Measurements from ENCODE around the gene PSMD1.
"Not testable (repeated sequence)": the region's sequence is repeated elsewhere in the genome, so short reads cannot be mapped to it uniquely, and the experiment has no call there.

The PSMD1 gene

DNA sequence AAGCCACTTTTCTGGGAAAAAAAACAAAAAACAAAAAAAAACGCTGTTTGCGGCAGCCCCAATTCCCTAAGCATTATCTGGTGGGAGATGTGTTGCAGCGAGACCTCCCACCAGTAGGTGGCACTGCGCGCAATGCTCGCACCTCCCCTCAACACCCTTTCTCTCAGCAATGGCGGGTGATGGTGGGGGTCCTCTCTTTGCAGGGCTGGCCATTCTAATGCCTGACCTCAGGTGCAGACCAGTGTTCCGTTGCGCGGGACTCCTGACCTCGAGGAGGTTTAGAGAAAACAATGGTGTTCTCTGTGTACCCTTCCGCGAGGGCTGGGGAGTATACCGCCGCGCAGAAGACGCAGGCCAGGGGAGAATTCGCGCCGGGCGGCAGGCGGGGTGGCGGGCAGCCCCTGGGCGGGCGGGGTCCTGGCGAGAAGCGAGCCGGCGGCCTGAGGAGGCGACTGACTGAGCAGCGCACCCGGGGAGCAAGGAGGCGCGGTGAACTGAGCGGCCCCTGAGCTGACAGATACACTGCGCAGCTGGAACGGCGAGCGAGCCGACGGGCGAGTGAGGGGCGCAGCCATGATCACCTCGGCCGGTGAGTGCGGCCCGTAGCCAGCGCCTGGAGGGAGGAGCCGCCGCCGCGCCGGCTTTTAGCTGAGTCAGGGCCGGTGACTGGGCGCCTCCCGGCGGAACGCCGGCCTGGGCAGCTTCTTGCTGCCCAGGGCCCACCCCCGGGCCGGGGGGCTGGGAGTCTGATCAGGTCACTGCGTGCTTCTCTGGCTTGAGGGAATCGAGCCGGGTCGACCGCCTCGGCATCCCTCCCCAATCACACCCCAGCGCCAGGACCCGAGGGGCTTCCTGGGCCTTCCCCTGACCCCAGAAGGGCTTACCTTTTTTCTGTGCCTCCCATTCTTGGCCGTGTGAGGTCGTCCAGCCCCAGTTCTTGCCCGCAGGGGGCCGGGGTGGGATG is at the start of gene PSMD1:
Gene PSMD1, plus strand, starts transcription at position 415 of the 964 bp plus-strand sequence. Its CDS starts 159 bp downstream, at position 574.
- DNase-seq (ENCODE audit: low read depth) = peak; percentile 47

DNA sequence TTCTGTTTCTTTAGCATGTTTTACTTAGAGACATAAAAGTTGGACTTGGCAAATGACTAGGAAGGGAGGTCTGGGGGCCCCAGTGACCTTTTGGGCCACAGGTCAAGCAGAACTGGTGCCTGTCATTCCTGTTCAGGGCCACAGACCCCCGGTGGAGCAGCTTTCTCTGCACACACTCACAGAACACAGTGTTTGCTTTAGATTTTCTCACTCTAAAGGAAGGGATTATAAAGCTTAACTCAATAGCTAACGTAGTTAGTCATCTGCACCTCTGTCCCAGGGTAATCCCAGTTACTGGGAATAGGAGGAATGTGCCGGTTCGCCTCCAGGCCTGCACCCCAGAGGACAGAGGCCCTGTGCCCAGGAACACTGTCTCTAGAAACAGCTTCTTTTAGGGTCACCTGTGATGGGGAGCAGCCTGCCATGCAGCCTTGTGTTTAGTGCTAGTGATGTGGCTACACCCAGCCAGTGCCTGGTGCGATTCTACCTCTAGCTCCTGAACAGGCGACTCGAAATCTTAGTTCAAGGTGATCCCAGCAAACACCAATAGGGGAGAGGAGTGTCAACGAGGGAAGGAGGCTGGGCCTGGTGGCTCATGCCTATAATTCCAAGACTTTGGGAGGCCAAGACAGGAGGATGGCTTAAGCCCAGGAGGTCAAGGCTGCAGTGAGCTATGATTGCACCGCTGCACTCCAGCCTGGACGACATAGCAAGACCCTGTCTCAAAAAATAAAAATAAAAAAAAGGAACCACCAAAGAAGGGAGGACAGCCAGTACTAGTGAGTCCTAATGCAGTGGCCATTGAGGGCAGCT is 49.2 kb upstream of the PSMD1 start:
- DNase-seq (ENCODE audit: low read depth) = no peak

DNA sequence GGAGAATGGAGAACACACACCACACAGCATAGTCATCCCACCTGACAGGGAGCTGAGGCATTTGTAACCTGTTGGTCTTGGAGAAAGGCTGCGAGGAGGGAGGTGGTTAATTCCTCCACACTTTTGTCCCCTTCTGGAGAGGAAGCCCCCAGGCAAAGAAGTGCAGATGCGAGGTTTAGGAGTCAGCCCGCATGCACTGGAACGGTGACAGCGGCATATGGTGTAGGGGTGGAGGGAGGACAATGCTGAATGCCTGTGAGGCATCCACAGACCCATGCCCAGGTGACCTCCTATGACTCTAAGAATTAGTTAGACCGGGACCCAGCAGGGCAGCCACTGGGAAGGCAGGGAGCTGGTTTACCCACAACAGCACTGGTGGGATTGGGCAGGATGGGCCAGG is 48.5 kb upstream of the PSMD1 start:
- no peak for DNase-seq (ENCODE audit: low read depth)

DNA sequence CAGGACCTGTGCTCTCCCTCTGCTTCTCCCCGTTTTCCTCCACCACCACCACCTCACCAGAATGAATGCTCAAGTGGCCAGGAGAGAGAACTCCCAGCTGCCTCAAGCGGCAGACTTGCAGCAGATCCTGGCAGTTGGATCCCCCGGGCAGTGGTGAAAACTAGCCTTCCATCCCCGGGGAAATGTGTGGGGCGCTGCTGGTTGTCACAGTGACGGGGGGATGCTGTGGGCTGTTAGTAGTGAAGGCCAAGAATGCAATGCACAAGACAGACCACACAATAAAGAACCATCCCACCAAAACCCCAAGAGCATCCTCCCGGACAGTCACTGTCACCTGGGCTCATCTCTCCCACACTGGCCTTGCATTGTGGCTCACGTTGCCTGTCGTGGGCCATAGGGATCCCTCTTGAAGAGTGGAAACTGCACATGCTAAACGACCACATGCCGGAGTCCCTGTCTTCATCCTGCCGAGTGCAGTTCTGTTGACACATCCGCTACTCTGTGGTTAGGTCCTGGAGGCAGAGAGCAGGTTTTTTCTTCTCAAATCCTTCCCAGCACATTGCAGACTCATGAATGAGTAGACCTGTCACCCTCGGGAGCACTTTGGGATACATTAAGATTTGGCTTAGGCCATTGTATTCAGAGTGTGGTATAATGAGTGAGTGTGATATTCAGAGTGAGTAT is 47.3 kb upstream of the PSMD1 start:
- DNase-seq (ENCODE audit: low read depth) = no peak

DNA sequence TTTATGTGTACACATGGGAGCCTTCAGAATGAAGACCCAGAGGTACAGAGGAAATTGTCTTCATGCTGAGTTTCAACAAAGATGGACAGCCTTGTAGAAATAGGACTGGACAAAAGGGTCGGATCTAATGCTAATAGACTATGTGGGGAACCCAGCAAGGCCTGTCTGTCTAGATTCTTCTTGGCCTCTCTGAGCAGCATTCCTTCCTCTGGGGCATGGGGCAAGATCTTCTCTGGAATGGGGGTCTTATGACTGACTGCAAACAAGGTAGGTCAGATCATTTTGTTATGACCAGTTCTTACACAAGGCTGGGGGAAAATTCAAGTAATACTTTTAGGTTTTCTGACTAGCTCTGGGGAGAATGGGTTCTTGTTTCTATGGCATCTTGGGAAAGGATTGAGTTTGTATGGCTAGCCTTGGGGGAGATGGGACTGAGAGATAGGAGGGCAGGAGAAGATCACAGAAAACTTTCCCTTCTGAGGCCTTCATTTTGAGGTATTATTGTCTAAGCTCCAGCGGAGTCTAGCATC is 46.4 kb upstream of the PSMD1 start:
- DNase-seq (ENCODE audit: low read depth) = no peak

DNA sequence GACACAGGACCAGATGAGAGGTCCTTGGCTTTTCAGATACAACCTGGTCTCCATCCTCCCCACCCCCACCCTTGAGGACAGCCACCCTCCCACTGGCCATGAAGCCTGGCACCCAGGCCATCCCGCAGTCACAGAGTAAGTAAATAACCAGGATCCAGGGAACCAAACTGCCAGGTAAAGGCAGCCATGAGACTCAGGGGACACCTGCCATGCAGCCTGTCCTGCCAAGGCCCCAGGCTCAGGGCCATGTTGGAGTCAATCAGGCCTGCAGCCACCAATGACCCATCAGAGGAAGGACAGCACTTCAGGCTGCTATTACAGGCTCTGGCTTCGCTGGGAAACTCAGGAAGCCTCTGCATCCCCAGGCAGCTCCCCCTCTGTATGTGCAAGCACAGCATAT is 45.1 kb upstream of the PSMD1 start:
- DNase-seq (ENCODE audit: low read depth) = no peak

DNA sequence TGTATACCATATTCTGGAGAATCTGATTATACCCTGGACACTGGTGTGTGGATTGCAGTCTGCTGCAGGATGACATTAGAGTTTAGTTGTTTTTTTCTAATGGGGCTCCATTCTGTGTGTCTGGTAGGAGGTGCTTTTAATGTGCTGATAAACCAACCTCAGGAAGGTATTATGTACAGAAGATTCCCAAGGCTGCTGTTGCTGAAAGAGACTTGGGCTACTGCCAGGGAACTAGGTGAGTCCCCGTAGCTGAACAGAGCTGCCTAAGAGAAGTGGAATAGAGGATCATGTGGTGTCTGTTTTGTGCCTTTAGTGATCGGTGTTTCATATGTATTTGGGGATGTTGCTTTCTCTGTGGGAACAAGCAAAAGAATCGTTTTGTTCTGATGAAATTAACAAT is 44.2 kb upstream of the PSMD1 start:
- no peak for DNase-seq (ENCODE audit: low read depth)

DNA sequence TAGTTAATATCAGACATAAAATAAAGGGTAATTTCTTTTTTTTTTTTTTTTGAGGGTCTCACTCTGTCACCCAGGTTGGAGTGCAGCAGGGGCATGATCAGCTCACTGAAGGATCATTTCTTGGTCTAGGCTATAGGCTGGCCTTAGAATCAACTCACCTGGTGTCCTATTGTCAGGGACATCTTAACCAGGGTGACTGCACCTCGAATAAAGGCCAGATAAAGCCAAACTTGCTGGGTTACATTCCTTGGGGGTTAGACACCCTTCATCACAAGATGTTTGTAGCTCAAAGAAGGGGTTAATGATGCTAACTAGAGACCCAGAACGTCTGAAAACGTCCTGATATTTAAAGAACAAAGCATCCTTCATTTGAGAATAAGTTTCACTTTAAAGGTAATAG is 42.8 kb upstream of the PSMD1 start:
- no peak for DNase-seq (ENCODE audit: low read depth)

DNA sequence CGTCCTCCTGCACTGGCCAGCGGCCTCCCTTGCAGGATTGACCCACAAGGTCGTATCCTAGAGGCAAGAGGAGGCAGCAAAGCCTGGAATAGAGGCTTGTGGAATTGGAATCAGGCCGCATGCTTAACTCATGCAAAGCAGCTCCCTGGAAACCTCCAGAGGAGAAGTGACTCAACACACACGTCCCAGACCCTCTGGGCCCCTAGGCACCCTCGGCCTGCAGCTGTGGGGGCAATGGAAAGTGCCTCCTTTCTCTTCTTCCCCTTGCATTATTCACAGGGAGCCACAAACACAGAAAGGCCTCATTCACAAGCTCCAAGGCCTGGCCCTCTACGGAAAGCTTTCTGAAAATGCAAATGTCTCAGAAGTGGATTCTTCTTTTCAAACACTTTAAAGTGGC is 41.2 kb upstream of the PSMD1 start:
- no peak for DNase-seq (ENCODE audit: low read depth)

DNA sequence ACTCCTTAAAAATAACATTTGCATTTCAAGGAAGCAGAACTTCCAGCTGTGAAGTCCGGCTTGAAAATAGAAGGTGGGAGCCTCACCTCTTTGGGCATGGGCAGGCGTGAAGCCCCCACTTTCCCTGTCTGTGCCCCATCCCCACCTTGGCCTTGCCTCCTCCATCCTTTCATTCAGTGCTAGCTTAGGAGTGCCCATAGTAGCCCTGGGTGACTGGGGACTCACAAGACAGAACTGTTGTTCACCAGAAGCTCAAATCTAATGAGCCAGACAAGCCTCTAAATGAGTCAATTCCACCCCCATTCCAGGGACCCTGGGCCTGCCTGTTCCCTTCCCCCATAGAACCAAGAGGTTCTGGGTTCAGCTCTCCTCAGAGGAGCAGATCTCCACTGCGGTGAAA is 40.7 kb upstream of the PSMD1 start:
- no peak for DNase-seq (ENCODE audit: low read depth)

DNA sequence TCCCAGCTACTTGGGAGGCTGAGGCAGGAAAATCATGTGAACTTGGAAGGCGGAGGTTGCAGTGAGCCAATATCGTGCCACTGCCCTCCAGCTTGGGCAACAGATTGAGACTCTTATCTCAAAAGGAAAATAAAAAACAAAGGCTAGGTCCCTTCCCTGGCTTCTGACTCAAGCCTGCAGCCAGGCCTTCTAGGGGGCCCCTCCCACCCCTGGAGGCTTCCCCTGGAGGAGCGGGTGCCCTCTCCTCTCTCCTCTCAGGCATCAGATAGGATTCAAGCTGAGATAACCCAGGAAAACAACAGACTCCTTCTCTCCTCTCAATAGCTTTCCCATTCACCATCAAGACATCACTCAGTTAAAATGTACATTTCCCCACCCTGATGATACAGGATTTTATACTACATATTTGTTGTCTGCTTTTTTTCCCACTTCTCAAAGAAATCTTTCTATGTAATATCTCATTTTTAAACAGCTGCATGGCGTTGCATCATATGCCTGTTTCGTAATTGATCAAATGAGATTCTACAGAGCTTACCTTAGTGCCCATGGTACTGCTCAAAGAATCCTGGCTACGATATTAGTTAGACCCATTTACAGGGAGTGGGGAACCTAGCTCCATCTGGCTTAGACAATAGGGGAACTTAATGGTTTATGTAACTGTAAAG is 40.0 kb upstream of the PSMD1 start:
- DNase-seq (ENCODE audit: low read depth) = no peak

DNA sequence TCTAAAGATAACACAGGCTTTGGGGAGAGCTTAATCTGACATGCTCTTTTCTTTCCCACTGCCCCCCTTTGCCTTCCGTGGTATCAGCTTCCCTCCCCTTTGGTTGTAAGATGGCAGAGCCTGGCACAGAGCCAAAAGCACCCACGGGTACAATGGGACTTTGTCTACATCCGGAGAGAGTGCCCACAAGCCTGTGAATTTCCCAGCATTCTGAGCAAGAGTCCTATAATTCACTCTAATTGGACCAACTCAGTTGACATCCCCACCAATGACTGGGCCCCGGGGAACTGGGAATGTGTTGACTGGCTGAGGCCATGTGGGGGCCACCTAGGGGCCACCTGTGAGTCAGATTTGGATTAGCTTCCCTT is 39.5 kb upstream of the PSMD1 start:
- DNase-seq (ENCODE audit: low read depth) = no peak

DNA sequence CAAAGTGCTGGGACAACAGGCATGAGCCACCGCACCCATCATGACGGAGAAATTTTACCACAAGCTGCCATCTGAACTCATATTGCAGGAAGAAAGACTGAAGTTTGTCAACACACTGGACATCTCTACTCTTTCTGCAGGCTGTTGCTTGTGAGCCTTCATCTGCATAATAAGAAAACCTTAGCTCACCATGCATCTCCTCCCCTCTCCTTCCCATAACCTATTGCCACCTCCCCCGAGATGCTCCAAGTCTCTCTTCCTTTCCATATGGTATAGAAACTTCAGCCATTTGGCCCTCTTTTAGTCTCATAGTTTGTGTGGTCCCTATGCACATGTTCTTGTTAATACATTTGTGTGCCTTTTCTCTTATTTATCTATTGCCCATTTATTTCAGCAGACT is 38.5 kb upstream of the PSMD1 start:
- DNase-seq (ENCODE audit: low read depth) = no peak

DNA sequence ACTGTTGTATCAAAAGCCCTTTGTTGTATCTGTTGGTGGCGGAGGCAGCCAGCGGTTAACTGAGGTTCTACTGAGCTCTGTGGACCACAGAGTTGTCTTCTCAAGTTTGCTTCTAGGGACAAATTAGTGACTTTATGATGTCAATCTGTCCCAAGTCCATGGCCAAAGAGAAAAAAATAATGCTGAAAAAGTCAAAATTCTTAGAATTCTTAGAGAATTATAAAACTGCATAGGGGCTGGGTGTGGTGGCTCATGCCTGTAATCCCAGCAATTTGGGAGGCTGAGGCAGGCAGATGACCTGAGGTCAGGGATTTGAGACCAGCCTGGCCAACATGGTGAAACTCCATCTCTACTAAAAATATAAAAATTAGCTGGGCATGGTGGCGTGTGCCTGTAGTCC is 31.6 kb upstream of the PSMD1 start:
- DNase-seq (ENCODE audit: low read depth) = not testable (repeated sequence)

DNA sequence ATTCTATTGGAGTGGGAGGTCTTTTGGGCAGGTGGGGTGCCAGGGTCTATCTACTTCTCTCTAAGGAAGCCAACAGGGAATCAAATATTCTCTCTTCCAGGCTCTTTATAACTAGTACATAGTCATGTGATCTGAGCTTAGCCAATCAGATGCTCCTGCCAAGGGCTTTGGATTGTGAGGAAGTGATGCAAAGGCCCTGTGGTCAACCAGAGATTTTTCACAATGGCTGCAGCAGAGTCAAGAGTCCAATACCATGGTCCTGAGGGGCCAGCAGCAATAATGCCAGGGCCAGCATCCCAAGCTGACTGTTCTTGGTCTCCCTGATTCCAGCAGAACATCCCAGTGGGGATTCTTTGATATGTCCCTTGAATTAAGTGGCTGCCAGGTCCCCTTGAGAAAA is 27.8 kb upstream of the PSMD1 start:
- DNase-seq (ENCODE audit: low read depth) = no peak

DNA sequence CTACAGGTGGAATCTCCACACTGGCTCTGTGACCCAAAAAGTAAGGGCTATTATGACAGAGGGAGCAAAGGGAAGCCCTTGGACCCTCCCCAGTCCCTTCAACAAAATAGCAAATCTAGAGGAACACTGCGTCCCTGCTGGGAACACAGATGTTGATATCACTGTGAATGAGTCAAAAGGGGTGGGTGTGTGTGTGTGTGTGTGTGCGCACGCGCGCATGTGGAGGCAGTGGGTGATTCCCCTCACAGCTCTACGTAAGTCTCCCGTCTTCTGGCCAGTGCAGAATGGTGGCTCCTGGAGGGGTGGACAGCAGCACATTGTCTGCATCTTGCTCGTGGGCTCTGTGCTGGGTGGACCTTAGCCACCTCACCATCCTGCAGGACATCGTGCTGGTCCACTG is 27.1 kb upstream of the PSMD1 start:
- DNase-seq (ENCODE audit: low read depth) = no peak

DNA sequence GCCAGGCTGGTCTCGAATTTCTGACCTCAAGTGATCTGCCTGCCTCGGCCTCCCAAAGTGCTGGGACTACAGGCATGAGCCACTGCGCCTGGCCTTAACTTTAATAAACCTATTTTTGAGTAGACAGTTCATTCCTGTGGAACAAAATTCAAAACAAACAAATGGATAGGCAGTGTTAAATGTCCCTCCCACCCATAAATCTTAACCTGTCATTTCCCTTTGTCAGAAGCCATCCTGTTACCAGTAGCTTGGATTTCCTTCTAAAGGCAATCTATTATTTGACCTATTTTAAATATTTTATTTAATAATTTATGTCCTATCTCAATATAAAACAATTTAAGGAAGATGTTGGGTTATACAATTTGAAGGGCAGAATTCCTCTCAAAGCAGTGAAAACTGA is 25.9 kb upstream of the PSMD1 start:
- no peak for DNase-seq (ENCODE audit: low read depth)

DNA sequence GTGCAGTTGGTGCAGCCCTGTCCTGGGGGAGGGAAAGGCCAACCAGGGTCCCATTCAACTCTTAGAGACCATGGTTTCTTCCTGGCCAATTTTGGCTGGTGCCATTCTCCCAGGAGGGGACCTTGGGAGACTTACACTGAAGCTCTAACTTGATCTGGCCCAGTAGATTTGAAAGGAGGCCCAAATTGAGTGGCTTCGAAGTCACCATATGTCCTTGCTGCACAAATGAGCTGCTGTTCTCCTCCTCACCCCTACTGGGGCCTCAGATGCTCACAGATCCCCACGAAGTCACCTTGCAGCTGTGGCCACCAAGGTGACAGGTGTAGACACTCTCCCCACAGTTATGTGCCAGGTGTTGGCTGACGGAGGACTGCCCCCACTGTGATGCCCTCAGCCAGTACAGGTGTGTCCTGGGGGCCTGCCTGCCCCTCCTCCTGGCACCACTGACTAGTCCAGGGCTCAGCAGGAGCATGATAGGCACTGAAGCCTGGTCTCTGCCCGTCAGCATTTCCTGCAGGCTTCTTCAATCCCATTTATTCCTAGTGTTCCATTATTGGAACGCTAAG is 24.0 kb upstream of the PSMD1 start:
- no peak for DNase-seq (ENCODE audit: low read depth)

DNA sequence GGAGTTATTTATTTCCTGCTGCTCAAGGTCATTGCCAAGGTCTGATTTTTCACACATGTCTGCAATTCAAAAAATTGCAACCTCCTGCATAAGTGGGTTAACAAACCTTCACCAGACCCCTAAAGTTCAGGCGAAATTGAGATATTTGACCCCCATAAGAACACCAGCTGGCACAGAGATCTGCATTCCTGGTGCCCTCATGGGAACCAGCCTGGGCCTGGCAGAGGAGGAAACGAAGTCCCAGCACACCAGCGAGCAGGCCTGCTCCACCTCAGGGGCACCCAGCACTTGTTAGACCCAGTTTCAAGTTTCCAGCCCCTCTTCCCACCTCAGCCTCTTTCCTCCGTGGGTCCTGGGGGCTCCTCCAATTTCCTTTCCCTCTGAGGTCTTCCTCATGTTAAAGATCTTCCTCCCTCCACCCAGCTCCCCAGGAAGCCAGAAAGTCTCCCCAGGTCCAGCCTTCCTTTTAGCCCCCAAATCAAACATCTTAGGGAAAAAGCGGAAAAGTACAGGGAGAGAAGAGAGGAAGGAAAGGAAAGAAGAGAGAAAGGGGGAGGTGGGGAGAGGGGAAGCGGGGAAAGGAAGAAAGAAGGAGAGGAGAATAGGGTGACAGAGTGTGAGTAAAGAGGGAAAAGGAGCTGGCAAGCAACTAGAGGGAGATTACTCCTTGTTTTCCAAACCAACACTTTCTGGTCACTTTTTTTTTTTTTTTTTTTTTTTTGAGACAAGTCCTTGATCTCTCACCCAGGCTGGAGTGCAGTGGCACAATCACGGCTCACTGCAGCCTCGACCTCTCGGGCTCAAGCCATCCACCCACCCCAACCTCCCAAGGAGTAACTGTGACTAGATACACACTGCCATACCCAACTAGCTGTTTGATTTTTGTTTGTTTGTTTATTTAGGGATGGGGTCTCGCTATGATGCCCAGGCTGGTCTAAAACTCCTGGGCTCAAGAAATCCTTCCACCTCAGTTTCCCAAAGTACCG is 23.2 kb upstream of the PSMD1 start:
- no peak for DNase-seq (ENCODE audit: low read depth)

DNA sequence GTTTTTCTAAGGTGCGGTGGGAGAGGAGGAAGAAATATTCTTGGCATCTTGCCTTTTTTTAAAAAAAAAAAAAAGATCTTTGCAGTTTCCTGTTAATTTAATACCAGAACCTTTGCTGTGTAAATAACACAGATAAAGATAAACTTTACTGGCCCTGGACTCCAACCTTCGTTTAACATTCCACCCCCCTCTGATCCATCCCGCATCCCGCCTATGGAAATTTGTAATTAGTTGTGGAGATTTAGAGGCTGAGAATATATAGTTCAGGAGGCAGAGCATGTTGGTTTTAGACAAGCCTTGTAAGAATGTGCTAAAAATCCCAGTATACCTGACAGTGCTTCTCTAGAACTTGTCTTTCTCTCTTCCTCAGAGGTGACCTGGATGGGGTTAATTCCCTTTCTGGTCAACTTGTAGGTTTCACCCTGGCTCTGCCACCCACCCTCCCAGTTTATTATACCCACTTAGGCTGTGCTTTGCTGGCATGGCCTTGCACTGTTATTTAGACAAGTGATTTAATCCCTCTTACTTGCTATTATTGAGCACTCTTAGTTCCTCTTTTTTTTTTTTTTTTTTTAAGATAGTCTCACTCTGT is 22.3 kb upstream of the PSMD1 start:
- DNase-seq (ENCODE audit: low read depth) = no peak
